Gastrocnemius medialis (tissue), 4 donors: ENCODE measurements around the gene AP3M1. TPM values are rescaled to one million over a fixed set of nuclear protein-coding genes. Genes with fewer than 3 reads are reported as not detected.

Experiments used
- ATAC-seq, 2 donors: fragments of 150-250 bp; one replicate each; pipeline ENCODE4 v1.9.1; 2016
- DNase-seq, 2 donors: peaks; one replicate each; pipeline ENCODE4 v3.0.0-alpha.2; 2019
- H3K27ac ChIP-seq, 4 donors: fragments of 200-600 bp; sonication (generic); 1 replicate in 1 of 4; 2 replicates in 3 of 4; pipeline ENCODE4 v1.5.1; 2016 to 2018; ENCODE audit warnings: mild to moderate bottlenecking in 2 of 4, moderate library complexity in 1 of 4
- H3K27me3 ChIP-seq, 3 donors: fragments of 200-600 bp; sonication (generic) in 2 of 3; 1 replicate in 1 of 3; 2 replicates in 2 of 3; pipeline versions ENCODE4 v1.5.1 to v1.6.0; 2016 to 2019; ENCODE audit warnings: mild to moderate bottlenecking in 1 of 3, moderate library complexity in 1 of 3
- H3K36me3 ChIP-seq, 2 donors: fragments of 200-600 bp; sonication (generic) in 1 of 2; one replicate each; pipeline ENCODE4 v1.5.1; 2017 to 2018
- H3K4me1 ChIP-seq, 2 donors: fragments of 200-600 bp; sonication (generic) in 1 of 2; one replicate each; pipeline ENCODE4 v1.5.1; 2016 to 2017; ENCODE audit warnings: mild to moderate bottlenecking in 2 of 2
- H3K4me3 ChIP-seq, 4 donors: fragments of 200-600 bp; sonication (generic) in 3 of 4; 1 replicate in 1 of 4; 2 replicates in 3 of 4; pipeline ENCODE4 v1.5.1; 2016 to 2019; ENCODE audit warnings: mild to moderate bottlenecking in 2 of 4
- H3K9me3 ChIP-seq, 3 donors: fragments of 200-600 bp; sonication (generic) in 2 of 3; 1 replicate in 1 of 3; 2 replicates in 2 of 3; pipeline ENCODE4 v1.5.1; 2016 to 2019
- POLR2A ChIP-seq, 2 donors: fragments of 450-650 bp; IDR thresholded peaks; one replicate each; pipeline ENCODE4 v1.6.1; 2017; ENCODE audit warnings: antibody characterized with exemption in 2 of 2, mild to moderate bottlenecking in 2 of 2, moderate library complexity in 2 of 2
- in situ Hi-C, 4 donors: fragments of 200-750 bp; cut with MboI; loops; one replicate each; pipeline versions ENCODE4 v1.15.0 to v1.8.0; 2017; ENCODE audit warnings: low sequenced_read_pairs in 4 of 4
- intact Hi-C: fragments of 100-400 bp; cut with DNase I; formaldehyde crosslinking; loops from one replicate; pipeline ENCODE4 v1.15.1; 2023; ENCODE audit warnings: low total_unique reads
- total RNA-seq, 4 donors: library from RNA; depleted of rRNA; stranded (reverse); fragments of >200 nt; gene quantifications; one replicate each; pipeline versions ENCODE4 v1.1.0 to v1.2.3, GENCODE V29; 2016
- TF ChIP-seq, protein P1 (sequence below), 5 experiments: fragments of 450-650 bp in 3 of 5; fragments of 200-600 bp in 2 of 5; sonication (generic) in 2 of 5; IDR thresholded peaks in 4 of 5; conservative IDR thresholded peaks in 1 of 5; 1 replicate in 4 of 5; 2 replicates in 1 of 5; pipeline ENCODE4 v1.5.1; 2016 to 2019; ENCODE audit warnings: antibody characterized with exemption in 5 of 5, mild to moderate bottlenecking in 3 of 5, moderate library complexity in 3 of 5

AP3M1 gene, protein sequence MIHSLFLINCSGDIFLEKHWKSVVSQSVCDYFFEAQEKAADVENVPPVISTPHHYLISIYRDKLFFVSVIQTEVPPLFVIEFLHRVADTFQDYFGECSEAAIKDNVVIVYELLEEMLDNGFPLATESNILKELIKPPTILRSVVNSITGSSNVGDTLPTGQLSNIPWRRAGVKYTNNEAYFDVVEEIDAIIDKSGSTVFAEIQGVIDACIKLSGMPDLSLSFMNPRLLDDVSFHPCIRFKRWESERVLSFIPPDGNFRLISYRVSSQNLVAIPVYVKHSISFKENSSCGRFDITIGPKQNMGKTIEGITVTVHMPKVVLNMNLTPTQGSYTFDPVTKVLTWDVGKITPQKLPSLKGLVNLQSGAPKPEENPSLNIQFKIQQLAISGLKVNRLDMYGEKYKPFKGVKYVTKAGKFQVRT
- 10 to 100 TPM; 15.3 to 22.9 (median 21.7) TPM for total RNA-seq

DNA sequence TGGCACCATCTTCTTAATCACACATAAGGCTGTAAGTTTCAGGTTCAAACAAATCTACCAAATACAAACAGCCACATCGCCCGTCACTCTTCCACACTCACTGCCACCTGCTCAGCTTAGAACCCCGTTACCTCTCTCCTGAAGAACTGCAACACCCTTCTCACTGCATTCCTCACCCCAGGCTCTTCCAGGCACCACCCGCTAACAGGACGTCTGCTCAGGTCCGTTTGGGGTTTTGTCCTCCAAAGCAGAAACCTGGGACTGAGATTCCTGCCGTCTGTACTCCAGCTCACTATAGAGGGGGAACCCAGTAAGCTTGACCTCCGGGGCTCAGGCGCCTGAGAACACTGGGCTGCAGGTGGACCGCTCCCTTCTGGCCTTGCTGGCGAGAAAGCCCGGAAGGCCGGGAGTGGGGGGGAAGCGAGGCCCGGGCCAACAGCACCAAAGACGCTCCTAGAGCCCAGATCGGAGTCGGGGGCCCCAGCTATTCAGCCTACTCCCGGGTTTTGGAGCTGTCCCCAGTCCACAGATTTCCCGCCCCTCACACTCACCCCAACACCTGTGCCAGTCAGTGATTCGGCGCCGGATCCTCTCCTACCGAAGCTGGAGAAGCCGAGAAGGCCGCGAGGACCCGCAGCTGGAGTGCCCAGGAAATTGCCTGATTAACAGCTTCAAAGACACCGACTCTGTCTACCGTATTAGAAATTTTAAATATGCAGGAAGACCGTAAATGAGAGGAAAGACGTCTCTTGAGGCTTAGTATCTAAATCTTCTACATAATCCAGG is at the start of gene AP3M1:
AP3M1 (minus strand) TSS at position 625 of the 786 bp plus-strand sequence. CDS start 12,449 bp downstream, outside the sequence.
- DNase-seq, result peak; percentile 77 to 85
- peak within 1 kb of the TSS; percentile 65 to 95 (median 84) for H3K4me3 ChIP-seq
- H3K27ac ChIP-seq, result peak within 1 kb of the TSS; percentile 89 to 97 (median 96)
- TF ChIP-seq POLR2A (IDR thresholded peaks at IDR 0.05), result no peak
- TF ChIP-seq, protein P1, sequence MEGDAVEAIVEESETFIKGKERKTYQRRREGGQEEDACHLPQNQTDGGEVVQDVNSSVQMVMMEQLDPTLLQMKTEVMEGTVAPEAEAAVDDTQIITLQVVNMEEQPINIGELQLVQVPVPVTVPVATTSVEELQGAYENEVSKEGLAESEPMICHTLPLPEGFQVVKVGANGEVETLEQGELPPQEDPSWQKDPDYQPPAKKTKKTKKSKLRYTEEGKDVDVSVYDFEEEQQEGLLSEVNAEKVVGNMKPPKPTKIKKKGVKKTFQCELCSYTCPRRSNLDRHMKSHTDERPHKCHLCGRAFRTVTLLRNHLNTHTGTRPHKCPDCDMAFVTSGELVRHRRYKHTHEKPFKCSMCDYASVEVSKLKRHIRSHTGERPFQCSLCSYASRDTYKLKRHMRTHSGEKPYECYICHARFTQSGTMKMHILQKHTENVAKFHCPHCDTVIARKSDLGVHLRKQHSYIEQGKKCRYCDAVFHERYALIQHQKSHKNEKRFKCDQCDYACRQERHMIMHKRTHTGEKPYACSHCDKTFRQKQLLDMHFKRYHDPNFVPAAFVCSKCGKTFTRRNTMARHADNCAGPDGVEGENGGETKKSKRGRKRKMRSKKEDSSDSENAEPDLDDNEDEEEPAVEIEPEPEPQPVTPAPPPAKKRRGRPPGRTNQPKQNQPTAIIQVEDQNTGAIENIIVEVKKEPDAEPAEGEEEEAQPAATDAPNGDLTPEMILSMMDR (IDR thresholded peaks at IDR 0.05 in 4 of 5, conservative IDR thresholded peaks at IDR 0.05 in 1 of 5), result peak in 1 of 5 experiments; percentile 12
- H3K4me1 ChIP-seq, result peaks cover 42 to 52% of the 10 kb centered on the region in 2 donors
- intact Hi-C loops (loop anchor here (5.0 to 10.0 kb wide), 5 partner anchors 153 to 1084 kb away; partner anchors contain the start of genes COMTD1, KAT6B and VCL), in situ Hi-C loops (no loop called here)
- no peaks in the 10 kb centered on the region for H3K36me3 ChIP-seq
- H3K9me3 ChIP-seq, result no peaks in the 10 kb centered on the region
- no peaks in the 10 kb centered on the region for H3K27me3 ChIP-seq
- peak; percentile 73 to 76 for ATAC-seq

DNA sequence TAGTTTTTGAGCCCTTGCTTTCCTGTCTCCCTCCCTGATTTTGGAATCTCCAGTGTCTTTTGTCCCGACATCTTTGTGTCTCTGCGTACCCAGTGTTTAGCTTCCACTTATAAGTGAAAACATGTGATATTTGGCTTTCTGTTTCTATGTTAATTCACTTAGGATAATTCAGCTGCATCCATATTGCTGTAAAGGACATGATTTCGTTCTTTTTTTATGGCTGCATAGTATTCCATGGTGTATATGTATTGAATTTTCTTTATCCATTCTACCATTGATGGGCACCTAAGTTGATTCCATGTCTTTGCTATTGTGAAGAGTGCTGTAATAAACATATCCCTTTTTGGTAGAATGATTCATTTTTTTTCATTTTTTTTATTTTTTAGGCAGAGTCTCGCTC is 48.7 kb upstream of the AP3M1 start:
- Histone ChIP-seq H3K9me3 (no peaks in the 10 kb centered on the region), H3K27me3 (no peaks in the 10 kb centered on the region), H3K4me1 (peaks cover 5 to 10% of the 10 kb centered on the region in 2 donors), H3K36me3 (no peaks in the 10 kb centered on the region), H3K4me3 (no peak overlapping the region), H3K27ac (no peak overlapping the region)
- ATAC-seq (no peak), DNase-seq (no peak)
- no peak for TF ChIP-seq POLR2A (IDR thresholded peaks at IDR 0.05)
- TF ChIP-seq, protein P1 (IDR thresholded peaks at IDR 0.05 in 4 of 5, conservative IDR thresholded peaks at IDR 0.05 in 1 of 5), result no peak
- in situ Hi-C loops (no loop called here), intact Hi-C loops (no loop called here)

DNA sequence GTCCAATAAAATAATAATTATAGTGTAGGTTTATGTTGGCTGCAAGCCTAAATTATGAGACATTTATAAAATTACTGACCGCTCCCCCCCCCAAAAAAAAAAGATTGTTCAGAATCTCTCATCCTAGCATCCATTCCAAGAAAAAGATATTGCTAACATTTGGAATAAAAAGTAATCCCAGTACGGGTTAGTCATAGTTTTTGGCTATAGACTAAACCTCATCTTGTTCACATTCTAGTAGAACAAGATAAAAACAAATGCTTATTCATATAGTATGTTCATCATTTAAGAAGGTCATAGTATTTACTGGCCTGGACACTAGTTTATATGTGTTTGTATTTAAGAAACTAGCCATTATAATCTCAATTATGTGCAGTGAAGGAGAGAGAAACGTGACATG is 44.4 kb upstream of the AP3M1 start:
- no peak for ATAC-seq
- peaks cover 10 to 15% of the 10 kb centered on the region in 2 donors for H3K4me1 ChIP-seq
- intact Hi-C loops, result no loop called here
- TF ChIP-seq, protein P1 (IDR thresholded peaks at IDR 0.05 in 4 of 5, conservative IDR thresholded peaks at IDR 0.05 in 1 of 5), result no peak
- TF ChIP-seq POLR2A (IDR thresholded peaks at IDR 0.05), result no peak
- DNase-seq, result no peak
- H3K27ac ChIP-seq, result no peak overlapping the region
- H3K4me3 ChIP-seq, result no peak overlapping the region
- no peaks in the 10 kb centered on the region for H3K9me3 ChIP-seq
- no peaks in the 10 kb centered on the region for H3K36me3 ChIP-seq
- in situ Hi-C loops, result no loop called here
- H3K27me3 ChIP-seq, result no peaks in the 10 kb centered on the region

DNA sequence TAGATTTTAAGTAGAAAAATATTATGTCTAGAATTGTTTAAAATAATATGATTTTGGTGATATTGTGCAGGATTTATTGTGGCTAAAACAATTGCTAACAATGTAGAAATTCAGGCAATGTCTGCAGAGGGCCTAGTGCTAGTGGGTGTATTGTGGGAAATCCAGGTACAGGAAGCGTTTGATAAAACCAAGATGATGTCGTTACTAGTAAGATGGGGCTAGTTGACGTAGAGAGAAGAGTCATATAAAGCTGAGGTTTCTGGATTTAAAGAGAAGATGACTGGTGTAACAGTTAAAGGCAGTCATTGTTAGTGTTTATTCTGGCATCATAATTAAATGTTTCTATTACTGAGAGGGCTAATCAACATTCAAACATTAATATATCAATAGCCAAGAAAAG is 43.9 kb upstream of the AP3M1 start:
- no peaks in the 10 kb centered on the region for H3K9me3 ChIP-seq
- intact Hi-C loops (no loop called here), in situ Hi-C loops (no loop called here)
- no peak overlapping the region for H3K27ac ChIP-seq
- no peak for DNase-seq
- peaks cover 10 to 15% of the 10 kb centered on the region in 2 donors for H3K4me1 ChIP-seq
- TF ChIP-seq POLR2A (IDR thresholded peaks at IDR 0.05), result no peak
- TF ChIP-seq, protein P1 (IDR thresholded peaks at IDR 0.05 in 4 of 5, conservative IDR thresholded peaks at IDR 0.05 in 1 of 5), result no peak
- no peak overlapping the region for H3K4me3 ChIP-seq
- no peak for ATAC-seq
- no peaks in the 10 kb centered on the region for H3K27me3 ChIP-seq
- no peaks in the 10 kb centered on the region for H3K36me3 ChIP-seq
